IPS-15b (cell line): ENCODE measurements around the gene POLN.

Source experiments
- H3K27me3 ChIP-seq: one replicate; pipeline ENCODE4 v1.6.1; 2013; ENCODE audit warnings: low read length; ENCODE audit not compliant: control insufficient read depth, insufficient read depth
- H3K36me3 ChIP-seq: one replicate; pipeline ENCODE4 v1.6.1; 2013; ENCODE audit warnings: low read length; ENCODE audit not compliant: control insufficient read depth, insufficient read depth
- H3K4me1 ChIP-seq: one replicate; pipeline ENCODE4 v1.6.1; 2013; ENCODE audit warnings: mild to moderate bottlenecking, low read length; ENCODE audit not compliant: control insufficient read depth, insufficient read depth
- H3K4me3 ChIP-seq: one replicate; pipeline ENCODE4 v1.5.1; 2013; ENCODE audit warnings: low read depth, low read length
- H3K9ac ChIP-seq: one replicate; pipeline ENCODE4 v1.6.1; 2013; ENCODE audit warnings: low read depth, mild to moderate bottlenecking, low read length
- H3K9me3 ChIP-seq: one replicate; pipeline ENCODE4 v1.6.1; 2013; ENCODE audit warnings: mild to moderate bottlenecking, low read length; ENCODE audit not compliant: control insufficient read depth, insufficient read depth

The POLN gene

GRCh38 chr4:2051086-2051485 is 190.8 kb downstream of the POLN start:
- H3K27me3 ChIP-seq, result peaks cover 14% of the 10 kb centered on the region
- no peak overlapping the region for H3K9ac ChIP-seq
- H3K36me3 ChIP-seq, result no peaks in the 10 kb centered on the region
- no peaks in the 10 kb centered on the region for H3K9me3 ChIP-seq
- peaks cover 3% of the 10 kb centered on the region for H3K4me1 ChIP-seq
- H3K4me3 ChIP-seq, result no peak overlapping the region

GRCh38 chr4:2049811-2050210 is 192.1 kb downstream of the POLN start:
- Histone ChIP-seq H3K36me3 (no peaks in the 10 kb centered on the region), H3K4me1 (peaks cover 3% of the 10 kb centered on the region), H3K9me3 (no peaks in the 10 kb centered on the region), H3K4me3 (no peak overlapping the region), H3K9ac (no peak overlapping the region), H3K27me3 (peaks cover 18% of the 10 kb centered on the region)

DNA sequence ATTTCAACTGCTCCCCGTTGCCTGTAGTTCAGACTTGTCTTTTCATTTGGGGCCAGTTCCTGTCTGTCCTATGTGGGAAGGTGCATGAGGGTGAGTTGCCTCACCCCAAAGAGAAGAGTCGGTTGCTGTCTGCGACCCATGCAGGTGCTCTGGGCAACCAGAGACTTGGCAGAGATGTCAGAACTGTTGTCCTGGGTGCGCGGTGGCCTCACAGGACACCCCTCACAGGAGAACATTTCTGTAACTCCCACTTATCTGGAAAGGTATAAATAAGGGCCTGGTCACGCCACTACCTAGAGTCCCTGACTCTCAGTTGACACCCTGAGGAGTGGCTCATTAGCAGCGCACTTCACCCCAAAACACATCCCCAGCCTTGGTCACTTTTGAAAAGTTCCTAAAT is 192.5 kb downstream of the POLN start:
- Histone ChIP-seq H3K4me1 (peaks cover 3% of the 10 kb centered on the region), H3K36me3 (no peaks in the 10 kb centered on the region), H3K9ac (no peak overlapping the region), H3K4me3 (no peak overlapping the region), H3K27me3 (peaks cover 19% of the 10 kb centered on the region), H3K9me3 (no peaks in the 10 kb centered on the region)

DNA sequence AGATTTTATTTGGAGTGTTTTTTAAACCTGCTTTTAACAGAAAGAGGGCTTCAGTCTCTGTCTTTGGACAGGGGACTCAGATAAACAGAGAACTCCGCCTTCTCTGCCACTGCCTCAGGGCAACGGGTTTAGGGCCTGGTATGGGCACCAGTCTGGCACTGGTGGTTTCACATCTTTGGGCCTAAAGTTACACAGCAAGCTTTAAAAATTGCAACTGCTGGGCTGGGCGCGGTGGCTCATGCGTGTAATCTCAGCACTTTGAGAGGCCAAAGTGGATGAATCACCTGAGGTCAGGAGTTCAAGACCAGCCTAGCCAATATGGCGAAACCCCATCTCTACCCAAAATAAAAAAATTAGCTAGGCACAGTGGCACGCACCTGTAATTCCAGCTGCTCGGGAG is 193.1 kb downstream of the POLN start:
- Histone ChIP-seq H3K9me3 (no peaks in the 10 kb centered on the region), H3K27me3 (peaks cover 19% of the 10 kb centered on the region), H3K9ac (no peak overlapping the region), H3K36me3 (no peaks in the 10 kb centered on the region), H3K4me1 (peaks cover 3% of the 10 kb centered on the region), H3K4me3 (no peak overlapping the region)

- no peak overlapping the region for H3K4me3 ChIP-seq
- no peaks in the 10 kb centered on the region for H3K9me3 ChIP-seq
- no peak overlapping the region for H3K9ac ChIP-seq
- H3K27me3 ChIP-seq, result peaks cover 26% of the 10 kb centered on the region
- peaks cover 3% of the 10 kb centered on the region for H3K4me1 ChIP-seq
- no peaks in the 10 kb centered on the region for H3K36me3 ChIP-seq
Measured at GRCh38 chr4:2047781-2048581, 193.9 kb downstream of the POLN start.

- no peak overlapping the region for H3K4me3 ChIP-seq
- H3K9ac ChIP-seq, result no peak overlapping the region
- no peaks in the 10 kb centered on the region for H3K36me3 ChIP-seq
- peaks cover 3% of the 10 kb centered on the region for H3K4me1 ChIP-seq
- no peaks in the 10 kb centered on the region for H3K9me3 ChIP-seq
- peaks cover 28% of the 10 kb centered on the region for H3K27me3 ChIP-seq
Measured at GRCh38 chr4:2047031-2047660, 194.8 kb downstream of the POLN start.

DNA sequence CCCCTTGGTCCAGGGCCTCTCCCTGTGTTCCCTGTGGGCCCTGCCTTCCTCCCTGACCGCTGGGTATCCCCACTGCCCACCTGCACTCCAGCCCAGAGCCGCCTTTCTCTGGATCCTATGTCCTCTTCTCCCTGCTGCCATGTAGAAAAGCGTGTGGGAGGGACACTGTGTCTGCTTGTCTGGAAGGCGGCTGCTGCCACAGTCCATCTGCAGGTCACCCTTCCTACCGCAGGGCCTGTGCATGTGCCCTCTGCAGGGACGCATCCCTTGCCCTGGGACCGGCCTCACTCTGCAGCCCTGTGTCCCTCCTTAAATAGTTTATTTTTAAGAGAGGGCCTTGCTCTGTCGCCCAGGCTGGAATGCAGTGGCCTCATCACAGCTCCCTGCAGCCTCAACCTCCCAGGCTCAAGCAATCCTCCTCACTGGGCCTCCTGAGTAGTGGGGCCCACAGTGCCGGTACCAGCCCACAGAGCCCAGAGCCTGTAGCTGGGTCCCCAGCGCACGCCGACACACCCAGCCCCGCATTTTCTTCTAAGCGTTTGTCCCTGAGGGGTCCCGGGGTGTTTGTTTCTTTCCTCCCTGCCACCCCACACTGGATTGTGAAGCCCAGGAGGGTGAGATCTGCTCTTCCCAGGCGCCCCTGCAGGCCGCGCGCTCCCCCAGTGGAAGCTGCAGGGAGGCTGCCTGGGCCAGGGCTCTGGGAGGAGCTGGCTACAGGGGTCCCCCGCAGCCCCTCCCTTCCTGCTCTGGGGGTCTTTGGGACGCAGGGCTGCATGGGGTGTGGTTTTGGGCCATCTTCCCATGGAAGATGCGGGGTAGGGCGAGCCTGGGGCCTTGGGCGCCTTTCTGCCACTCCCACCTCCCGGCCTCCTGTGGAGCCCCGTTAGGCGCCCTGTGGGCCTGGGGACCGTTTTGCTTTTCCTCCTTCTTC is 195.6 kb downstream of the POLN start:
- H3K36me3 ChIP-seq, result no peaks in the 10 kb centered on the region
- H3K9me3 ChIP-seq, result no peaks in the 10 kb centered on the region
- H3K27me3 ChIP-seq, result peaks cover 29% of the 10 kb centered on the region
- H3K4me3 ChIP-seq, result no peak overlapping the region
- H3K4me1 ChIP-seq, result no peaks in the 10 kb centered on the region
- no peak overlapping the region for H3K9ac ChIP-seq

GRCh38 chr4:2045518-2045951 is 196.4 kb downstream of the POLN start:
- Histone ChIP-seq H3K27me3 (peaks cover 29% of the 10 kb centered on the region), H3K9ac (no peak overlapping the region), H3K36me3 (no peaks in the 10 kb centered on the region), H3K9me3 (no peaks in the 10 kb centered on the region), H3K4me1 (no peaks in the 10 kb centered on the region), H3K4me3 (no peak overlapping the region)

DNA sequence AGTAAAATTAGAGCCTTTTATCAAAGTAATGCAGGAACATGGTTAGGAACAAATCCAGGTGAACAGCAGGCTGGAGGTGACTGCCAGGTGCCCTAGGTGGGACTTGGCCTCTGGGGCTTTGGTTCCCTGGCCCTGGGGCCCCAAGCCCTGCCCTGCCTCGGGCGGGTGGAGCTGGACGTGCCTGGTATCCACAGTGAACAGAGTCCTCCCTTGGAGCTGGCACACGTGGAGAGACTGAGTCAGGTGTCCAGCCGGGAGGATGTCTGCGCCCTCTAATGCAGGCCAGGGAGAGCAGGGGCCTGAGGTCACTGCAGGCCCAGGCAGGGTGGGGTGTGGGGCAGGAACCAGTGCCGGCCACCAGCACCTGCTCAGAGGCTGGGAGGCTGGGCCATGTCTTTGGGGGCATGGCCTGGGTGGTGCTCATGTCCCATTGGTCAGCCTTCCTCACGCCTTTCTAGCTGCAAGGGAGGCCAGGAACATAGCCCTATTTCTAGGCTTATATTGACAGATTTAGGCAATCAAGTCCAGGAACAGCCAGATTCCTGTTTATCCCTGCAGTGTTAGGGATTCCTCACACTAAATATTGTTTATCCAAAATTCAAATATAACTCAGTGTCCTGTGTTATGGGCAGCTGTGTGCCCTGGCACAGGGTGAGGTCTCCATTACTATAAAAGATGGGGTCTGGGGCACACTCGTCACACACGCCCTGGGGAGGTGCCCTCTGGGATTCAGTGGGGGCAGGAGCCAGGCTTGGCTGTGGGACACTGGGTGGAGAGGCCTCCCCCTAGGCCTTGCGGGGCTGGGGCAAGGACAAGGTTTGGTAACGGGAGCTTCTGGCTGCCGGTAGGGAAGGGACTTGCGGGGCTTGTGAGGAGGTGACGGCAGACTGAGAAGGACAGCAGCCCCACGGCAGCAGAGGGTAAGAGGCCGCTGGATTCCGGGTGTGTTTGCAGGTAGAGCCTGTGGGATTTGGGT is 197.1 kb downstream of the POLN start:
- Histone ChIP-seq H3K9ac (no peak overlapping the region), H3K27me3 (peaks cover 36% of the 10 kb centered on the region), H3K36me3 (no peaks in the 10 kb centered on the region), H3K4me1 (no peaks in the 10 kb centered on the region), H3K9me3 (no peaks in the 10 kb centered on the region), H3K4me3 (no peak overlapping the region)

DNA sequence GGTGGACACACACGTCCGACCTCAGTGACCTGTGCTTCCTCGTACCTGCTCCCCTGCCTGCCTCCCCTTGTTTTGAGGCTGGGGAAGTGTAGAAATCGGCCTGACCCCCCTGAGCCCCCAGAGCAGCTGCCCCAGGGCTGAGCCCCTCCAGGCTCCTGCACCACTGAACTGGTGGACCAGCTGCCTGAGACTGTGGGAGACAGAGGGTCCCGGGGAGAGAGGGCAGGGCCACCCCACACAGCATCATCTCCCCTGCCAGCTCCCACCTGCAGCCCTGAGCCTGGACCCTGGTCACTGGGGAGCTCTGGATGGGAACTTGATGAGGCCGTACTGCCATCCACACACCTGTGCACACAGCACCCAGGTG is 197.8 kb downstream of the POLN start:
- Histone ChIP-seq H3K9ac (no peak overlapping the region), H3K27me3 (peaks cover 43% of the 10 kb centered on the region), H3K36me3 (no peaks in the 10 kb centered on the region)

More for the DNA sequence above, 197.8 kb downstream of the POLN start:
- Histone ChIP-seq H3K9me3 (no peaks in the 10 kb centered on the region), H3K4me3 (no peak overlapping the region), H3K4me1 (no peaks in the 10 kb centered on the region)
